Mesenchymal stem cell (in vitro differentiated cells and primary cell): ENCODE results near the gene DNAL4.

Source experiments
- DNase-seq: peaks from one replicate; pipeline ENCODE4 v3.0.0-alpha.2; 2013
- H2AFZ ChIP-seq: one replicate; pipeline ENCODE4 v1.6.1; 2013; ENCODE audit warnings: low read depth, mild to moderate bottlenecking, control low read depth, inconsistent platforms, low read length, moderate library complexity
- H2AK5ac ChIP-seq: 2 replicates; pipeline ENCODE4 v1.6.1; 2013; ENCODE audit warnings: low read length, moderate library complexity, mild to moderate bottlenecking, inconsistent platforms; ENCODE audit not compliant: severe bottlenecking
- H2BK120ac ChIP-seq: one replicate; pipeline ENCODE4 v1.6.1; 2013; ENCODE audit warnings: low read depth, mild to moderate bottlenecking, inconsistent platforms, low read length, moderate library complexity
- H2BK12ac ChIP-seq, 2 experiments: one replicate each; pipeline ENCODE4 v1.6.1; 2013; ENCODE audit warnings: inconsistent platforms in 2 of 2, low read length in 2 of 2, mild to moderate bottlenecking in 2 of 2, moderate library complexity in 2 of 2, control low read depth in 1 of 2
- H2BK15ac ChIP-seq: one replicate; pipeline ENCODE4 v1.6.1; 2013; ENCODE audit warnings: mild to moderate bottlenecking, low read depth, inconsistent platforms; ENCODE audit not compliant: poor library complexity, severe bottlenecking
- H2BK5ac ChIP-seq: 2 replicates; pipeline ENCODE4 v1.6.1; 2013; ENCODE audit warnings: low read depth, mild to moderate bottlenecking, low read length, control low read depth, inconsistent platforms; ENCODE audit not compliant: poor library complexity, severe bottlenecking
- H3K14ac ChIP-seq, 2 experiments: one replicate each; pipeline ENCODE4 v1.6.1; 2013; ENCODE audit warnings: inconsistent platforms in 2 of 2, low read length in 2 of 2, control low read depth in 1 of 2, mild to moderate bottlenecking in 1 of 2, moderate library complexity in 1 of 2
- H3K18ac ChIP-seq, 2 experiments: one replicate each; pipeline ENCODE4 v1.6.1; 2013; ENCODE audit warnings: inconsistent platforms in 2 of 2, low read length in 2 of 2, control low read depth in 1 of 2, low read depth in 1 of 2, mild to moderate bottlenecking in 1 of 2
- H3K23ac ChIP-seq, 2 experiments: one replicate each; pipeline ENCODE4 v1.6.1; 2013; ENCODE audit warnings: inconsistent platforms in 2 of 2, low read length in 2 of 2, mild to moderate bottlenecking in 2 of 2, moderate library complexity in 2 of 2, control low read depth in 1 of 2
- H3K27ac ChIP-seq: 2 replicates; pipeline ENCODE4 v1.5.1; 2013; ENCODE audit warnings: mild to moderate bottlenecking, moderate library complexity, low read length, control low read depth, inconsistent platforms; ENCODE audit not compliant: poor library complexity, severe bottlenecking
- H3K27me3 ChIP-seq, 2 experiments: 2 replicates each; pipeline versions ENCODE4 v1.6.1 to v1.7.0; 2013; ENCODE audit warnings: low read length in 2 of 2, mild to moderate bottlenecking in 2 of 2, moderate library complexity in 2 of 2, control low read depth in 1 of 2, inconsistent platforms in 1 of 2; ENCODE audit not compliant: control insufficient read depth in 1 of 2, insufficient read depth in 1 of 2
- H3K36me3 ChIP-seq, 2 experiments: 2 replicates each; pipeline versions ENCODE4 v1.6.1 to v1.7.0; 2013; ENCODE audit warnings: low read length in 2 of 2, control low read depth in 1 of 2, inconsistent platforms in 1 of 2, low read depth in 1 of 2, mild to moderate bottlenecking in 1 of 2; ENCODE audit not compliant: insufficient read depth in 2 of 2, control insufficient read depth in 1 of 2
- H3K4ac ChIP-seq, 2 experiments: one replicate each; pipeline ENCODE4 v1.6.1; 2013; ENCODE audit warnings: inconsistent platforms in 2 of 2, low read length in 2 of 2, mild to moderate bottlenecking in 2 of 2, moderate library complexity in 2 of 2, control low read depth in 1 of 2, low read depth in 1 of 2
- H3K4me1 ChIP-seq: 2 replicates; pipeline ENCODE4 v1.6.1; 2013; ENCODE audit warnings: low read depth, low read length, control low read depth; ENCODE audit not compliant: control insufficient read depth, insufficient read depth
- H3K4me2 ChIP-seq: 2 replicates; pipeline ENCODE4 v1.6.1; 2013; ENCODE audit warnings: low read length, mild to moderate bottlenecking, inconsistent platforms; ENCODE audit not compliant: poor library complexity, severe bottlenecking
- H3K4me3 ChIP-seq, 2 experiments: 2 replicates each; pipeline versions ENCODE4 v1.5.1 to v1.7.0; 2013; ENCODE audit warnings: low read length in 2 of 2, mild to moderate bottlenecking in 2 of 2, control low read depth in 1 of 2, low read depth in 1 of 2; ENCODE audit not compliant: insufficient read depth in 1 of 2
- H3K79me1 ChIP-seq: replicated peaks from 2 replicates; pipeline ENCODE4 v1.6.1; 2013; ENCODE audit warnings: mild to moderate bottlenecking, control low read depth, low read length, inconsistent platforms; ENCODE audit not compliant: poor library complexity, severe bottlenecking
- H3K9ac ChIP-seq: 2 replicates; pipeline ENCODE4 v1.7.0; 2013; ENCODE audit warnings: mild to moderate bottlenecking, low read length, moderate library complexity
- H3K9me3 ChIP-seq: 2 replicates; pipeline ENCODE4 v1.7.0; 2013; ENCODE audit warnings: mild to moderate bottlenecking, low read length; ENCODE audit not compliant: control insufficient read depth
- H4K8ac ChIP-seq: one replicate; pipeline ENCODE4 v1.6.1; 2013; ENCODE audit warnings: inconsistent platforms, mild to moderate bottlenecking, low read length, moderate library complexity
- H4K91ac ChIP-seq: one replicate; pipeline ENCODE4 v1.6.1; 2013; ENCODE audit warnings: mild to moderate bottlenecking, low read length, inconsistent platforms
- WGBS: methylation state at CpG from one replicate; pipeline ENCODE4 v1.1.7; 2013; ENCODE audit warnings: mixed read lengths; 5-methylcytosine and 5-hydroxymethylcytosine counted together

DNAL4 gene

DNA sequence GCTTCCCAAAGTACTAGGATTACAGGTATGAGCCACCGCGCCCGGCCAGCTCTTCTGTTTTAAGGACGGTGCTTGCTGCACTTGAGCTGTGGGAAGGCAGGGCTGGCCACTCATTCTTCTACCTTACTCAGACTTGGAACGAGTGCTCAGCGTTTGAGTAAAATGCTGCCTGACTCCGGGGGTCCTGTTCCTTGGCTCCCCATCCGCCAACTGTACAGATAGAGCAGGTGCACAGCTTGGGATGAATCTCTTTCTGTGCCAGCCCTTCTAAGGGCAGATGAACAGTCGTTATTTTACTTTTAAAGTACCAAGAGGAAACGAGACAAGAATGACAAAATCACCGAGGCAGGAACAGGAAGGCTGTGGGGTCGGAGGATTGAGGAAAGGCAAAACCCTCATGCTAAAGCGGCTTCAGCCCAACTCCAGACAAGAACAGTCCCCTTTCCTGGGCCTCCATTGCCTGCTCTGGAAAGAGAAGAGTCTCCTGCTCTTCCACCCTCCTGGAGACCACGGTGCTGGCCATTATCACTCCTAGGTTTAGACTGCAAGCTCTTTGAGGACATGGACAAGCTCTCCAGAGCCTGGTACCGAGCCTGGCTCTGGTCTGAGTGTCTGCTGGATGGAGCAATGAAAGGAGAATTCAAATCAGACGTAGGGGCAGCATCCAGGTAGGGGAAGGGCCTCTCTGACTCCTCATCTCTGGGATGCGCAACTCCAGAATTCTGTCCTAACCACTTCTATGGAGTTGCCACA lies 37.1 kb downstream of the DNAL4 start:
- Histone ChIP-seq H4K8ac (no peak overlapping the region), H4K91ac (no peak overlapping the region), H3K79me1 (peaks cover 15% of the 10 kb centered on the region), H2BK12ac (no peak overlapping the region), H3K4me2 (no peak overlapping the region), H3K9ac (peak overlapping the region; percentile 75), H2AFZ (no peak overlapping the region), H3K4me3 (peak overlapping the region in 1 of 2 experiments; percentile 82), H3K18ac (no peak overlapping the region), H3K9me3 (no peaks in the 10 kb centered on the region), H2BK15ac (no peak overlapping the region), H2BK120ac (no peak overlapping the region), H3K14ac (no peak overlapping the region), H3K27ac (no peak overlapping the region), H3K4me1 (peaks cover 19% of the 10 kb centered on the region), H3K4ac (no peak overlapping the region), H2AK5ac (no peak overlapping the region), H2BK5ac (no peak overlapping the region), H3K36me3 (peaks cover 7 to 11% of the 10 kb centered on the region in 2 experiments), H3K23ac (no peak overlapping the region), H3K27me3 (no peaks in the 10 kb centered on the region)
- DNase-seq, result no peak
- 77% methylated on average over 17 of the region's 17 CpGs for whole genome bisulfite sequencing

DNA sequence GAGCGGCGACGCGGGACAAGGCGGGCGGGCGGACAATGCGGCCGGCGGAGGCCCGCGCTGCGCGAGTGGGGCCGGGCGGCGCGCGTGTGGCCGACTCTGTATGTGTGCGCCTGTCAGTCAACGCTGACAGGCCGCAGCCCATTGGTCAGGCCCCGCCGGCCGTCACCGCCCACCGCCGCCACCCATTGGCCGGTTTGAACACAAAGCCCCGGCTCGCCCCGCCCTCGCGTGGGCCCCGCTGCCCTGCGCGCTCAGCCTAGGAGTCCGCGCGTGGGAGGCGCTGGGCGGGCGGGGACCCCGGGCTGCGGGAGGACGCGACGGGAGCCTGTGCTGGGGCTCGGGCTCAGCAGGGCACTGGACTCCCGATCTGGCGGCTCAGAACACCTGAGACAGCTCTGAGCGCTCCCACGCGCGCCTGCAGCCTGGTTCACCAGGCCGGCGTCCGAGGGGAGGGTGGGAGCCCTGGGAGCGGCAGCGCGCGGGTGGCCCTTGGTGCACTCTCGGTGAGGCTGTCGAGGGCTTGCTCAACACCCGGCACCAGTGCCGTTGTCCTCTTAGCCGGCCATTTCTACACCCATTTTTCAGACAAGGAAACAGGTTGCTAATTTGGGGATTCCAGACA lies 37.9 kb downstream of the DNAL4 start, which contains the start of gene SUN2:
TSS of gene SUN2 (minus strand) at position 88 of the 622 bp plus-strand sequence. CDS start 3,370 bp downstream, outside the sequence.
- DNase-seq, result peak; percentile 85
- Histone ChIP-seq H4K91ac (peak within 1 kb of the TSS; percentile 76), H2BK12ac (peak within 1 kb of the TSS in 1 of 2 experiments; percentile 47), H3K9me3 (no peaks in the 10 kb centered on the region), H3K4me3 (peak within 1 kb of the TSS; percentile 77 to 88), H3K27ac (peak within 1 kb of the TSS; percentile 77), H3K4me2 (peak within 1 kb of the TSS; percentile 85), H4K8ac (peak within 1 kb of the TSS; percentile 96), H3K9ac (peak within 1 kb of the TSS; percentile 94), H3K23ac (no peak within 1 kb of the TSS), H2AFZ (peak within 1 kb of the TSS; percentile 88), H2AK5ac (no peak within 1 kb of the TSS), H3K79me1 (peaks cover 19% of the 10 kb centered on the region), H3K18ac (peak within 1 kb of the TSS; percentile 82 to 88), H2BK15ac (no peak within 1 kb of the TSS), H2BK120ac (peak within 1 kb of the TSS; percentile 13), H3K36me3 (peaks cover 15 to 19% of the 10 kb centered on the region in 2 experiments), H2BK5ac (no peak within 1 kb of the TSS), H3K4me1 (peaks cover 15% of the 10 kb centered on the region), H3K14ac (peak within 1 kb of the TSS in 1 of 2 experiments; percentile 47), H3K4ac (peak within 1 kb of the TSS; percentile 37 to 82), H3K27me3 (no peaks in the 10 kb centered on the region)
- 1% methylated on average over 47 of the region's 68 CpGs for WGBS

DNA sequence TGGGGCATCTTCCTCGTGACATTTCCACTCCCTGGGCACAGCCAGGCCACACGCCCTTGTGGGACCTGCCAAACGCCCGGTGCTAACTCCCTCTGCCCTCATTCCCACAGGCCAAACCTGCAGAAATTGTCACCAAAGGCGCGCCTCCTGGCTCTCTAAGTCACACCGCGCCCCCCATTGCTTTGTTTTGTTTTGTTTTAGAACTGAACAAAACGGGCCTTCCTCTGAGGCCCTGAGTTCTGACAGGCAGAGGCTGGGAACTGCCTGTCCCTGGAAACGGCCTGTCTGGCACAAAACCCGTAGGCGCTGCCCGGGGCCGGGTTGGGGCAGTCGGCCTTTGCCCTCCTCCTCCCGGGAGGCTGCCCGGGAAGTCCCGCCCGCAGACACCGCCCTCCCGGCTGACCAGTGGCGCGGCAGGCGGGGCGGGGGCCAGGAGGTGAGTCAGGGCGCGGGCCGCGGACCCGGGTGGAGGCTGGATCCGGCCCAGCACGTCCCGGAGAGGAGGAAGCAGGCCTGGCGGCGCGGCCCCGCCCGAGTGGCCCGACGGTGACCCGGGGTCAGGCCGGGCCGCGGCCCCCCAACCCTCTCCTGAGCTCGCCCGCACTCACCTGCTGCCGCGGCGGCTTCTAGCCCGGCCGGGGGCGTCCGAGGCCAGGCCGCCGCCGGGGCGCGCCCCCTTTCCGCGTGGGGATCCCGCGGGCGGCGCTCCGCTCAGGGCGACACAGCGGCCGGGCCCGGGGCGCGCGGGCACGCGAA lies 38.6 kb downstream of the DNAL4 start:
- Histone ChIP-seq H2AK5ac (no peak overlapping the region), H4K8ac (peak overlapping the region; percentile 53), H2BK5ac (no peak overlapping the region), H2AFZ (peak overlapping the region; percentile 72), H3K27ac (peak overlapping the region; percentile 77), H3K36me3 (peaks cover 22 to 26% of the 10 kb centered on the region in 2 experiments), H2BK120ac (no peak overlapping the region), H3K9me3 (no peaks in the 10 kb centered on the region), H3K4me2 (peak overlapping the region; percentile 78), H3K14ac (no peak overlapping the region), H3K23ac (no peak overlapping the region), H3K27me3 (no peaks in the 10 kb centered on the region), H3K4ac (peak overlapping the region; percentile 35 to 53), H3K18ac (peak overlapping the region; percentile 80 to 82), H4K91ac (peak overlapping the region; percentile 70), H2BK15ac (no peak overlapping the region), H3K9ac (peak overlapping the region; percentile 94), H2BK12ac (no peak overlapping the region), H3K79me1 (peaks cover 20% of the 10 kb centered on the region), H3K4me3 (peak overlapping the region; percentile 77 to 88), H3K4me1 (peaks cover 9% of the 10 kb centered on the region)
- peak; percentile 80 for DNase-seq
- WGBS, result 2% methylated on average over 34 of the region's 74 CpGs
